K562 (cell line): ENCODE results near the gene CTU1.

ENCODE experiments used
- BACH1 ChIP-seq: fragments of 200-800 bp; sonication (Bioruptor generic); IDR thresholded peaks from 2 replicates; pipeline ENCODE4 v1.6.1; 2016; ENCODE audit warnings: missing genetic modification characterization, missing compliant biosample characterization
- CEBPB ChIP-seq: fragments of 450-650 bp; IDR thresholded peaks from 2 replicates; pipeline ENCODE4 v1.6.1; 2016; ENCODE audit warnings: missing genetic modification characterization, missing compliant biosample characterization
- CHD1 ChIP-seq: fragments of 200-600 bp; sonication (generic); IDR thresholded peaks from one replicate; pipeline ENCODE4 v1.6.1; 2012; ENCODE audit warnings: mild to moderate bottlenecking, moderate library complexity, low read length, inconsistent platforms
- LEF1 ChIP-seq: fragments of 450-650 bp; IDR thresholded peaks from 2 replicates; pipeline ENCODE4 v1.6.1; 2016; ENCODE audit warnings: mild to moderate bottlenecking
- MBD2 ChIP-seq: sonication (generic); IDR thresholded peaks from 2 replicates; pipeline ENCODE4 v1.6.1; 2016; ENCODE audit warnings: low read depth, borderline replicate concordance
- POLR2AphosphoS5 ChIP-seq: IDR thresholded peaks from 2 replicates; pipeline ENCODE4 v1.6.1; 2011; ENCODE audit warnings: mild to moderate bottlenecking, low read depth, low read length, moderate library complexity; ENCODE audit not compliant: control insufficient read depth, insufficient read depth
- POLR3A ChIP-seq: IDR thresholded peaks from 2 replicates; pipeline ENCODE4 v1.6.1; 2011; ENCODE audit warnings: borderline replicate concordance, mild to moderate bottlenecking, moderate library complexity; ENCODE audit not compliant: insufficient read length, insufficient read depth; ENCODE audit errors: extremely low read depth
- RCOR1 ChIP-seq, 2 experiments: IDR thresholded peaks; 2 replicates each; pipeline ENCODE4 v1.6.1; 2012; ENCODE audit warnings: low read depth in 2 of 2, low read length in 2 of 2, borderline replicate concordance in 1 of 2, improper control_type of control experiment in 1 of 2
- SMC3 ChIP-seq: conservative IDR thresholded peaks from 2 replicates; pipeline ENCODE4 v1.6.1; 2011; ENCODE audit warnings: low read depth, low read length, improper control_type of control experiment; ENCODE audit not compliant: insufficient read depth
- WHSC1 ChIP-seq: IDR thresholded peaks from one replicate; pipeline ENCODE4 v1.6.1; 2012; ENCODE audit warnings: low read length, control low read depth, inconsistent platforms
- ZNF174 ChIP-seq: fragments of 250-450 bp; sonication (Bioruptor Pico); IDR thresholded peaks from 2 replicates; pipeline ENCODE4 v1.4.0; 2020; ENCODE audit warnings: mild to moderate bottlenecking
- TF ChIP-seq, protein P1 (sequence below): fragments of 150-350 bp; conservative IDR thresholded peaks from 2 replicates; pipeline ENCODE4 v1.6.1; 2014; ENCODE audit warnings: low read length
- TF ChIP-seq, protein P2 (sequence below): fragments of 250-450 bp; sonication (Bioruptor Pico); IDR thresholded peaks from 2 replicates; pipeline ENCODE4 v1.9.0; 2021; ENCODE audit warnings: mild to moderate bottlenecking

DNA sequence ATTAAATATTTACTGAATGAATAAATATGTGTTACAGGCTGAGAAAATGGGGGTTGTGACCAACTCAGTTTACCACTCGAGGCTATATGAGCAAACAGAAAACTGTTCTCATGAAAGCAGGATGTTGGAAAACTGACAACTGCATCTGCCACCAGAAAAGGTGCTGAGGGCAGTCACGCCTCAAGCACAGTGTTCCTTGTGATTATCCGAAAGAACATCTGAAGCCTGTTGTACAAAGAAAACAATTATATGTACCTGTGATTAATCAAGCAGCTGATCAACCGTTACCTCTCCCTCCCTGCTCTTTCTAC, 37.2 kb downstream of the CTU1 start:
- TF ChIP-seq LEF1 = no peak
- no peak for TF ChIP-seq ZNF174 (CRISPR knock-in tag)
- no peak for TF ChIP-seq CEBPB (tag)
- no peak for TF ChIP-seq SMC3
- TF ChIP-seq, protein P1, sequence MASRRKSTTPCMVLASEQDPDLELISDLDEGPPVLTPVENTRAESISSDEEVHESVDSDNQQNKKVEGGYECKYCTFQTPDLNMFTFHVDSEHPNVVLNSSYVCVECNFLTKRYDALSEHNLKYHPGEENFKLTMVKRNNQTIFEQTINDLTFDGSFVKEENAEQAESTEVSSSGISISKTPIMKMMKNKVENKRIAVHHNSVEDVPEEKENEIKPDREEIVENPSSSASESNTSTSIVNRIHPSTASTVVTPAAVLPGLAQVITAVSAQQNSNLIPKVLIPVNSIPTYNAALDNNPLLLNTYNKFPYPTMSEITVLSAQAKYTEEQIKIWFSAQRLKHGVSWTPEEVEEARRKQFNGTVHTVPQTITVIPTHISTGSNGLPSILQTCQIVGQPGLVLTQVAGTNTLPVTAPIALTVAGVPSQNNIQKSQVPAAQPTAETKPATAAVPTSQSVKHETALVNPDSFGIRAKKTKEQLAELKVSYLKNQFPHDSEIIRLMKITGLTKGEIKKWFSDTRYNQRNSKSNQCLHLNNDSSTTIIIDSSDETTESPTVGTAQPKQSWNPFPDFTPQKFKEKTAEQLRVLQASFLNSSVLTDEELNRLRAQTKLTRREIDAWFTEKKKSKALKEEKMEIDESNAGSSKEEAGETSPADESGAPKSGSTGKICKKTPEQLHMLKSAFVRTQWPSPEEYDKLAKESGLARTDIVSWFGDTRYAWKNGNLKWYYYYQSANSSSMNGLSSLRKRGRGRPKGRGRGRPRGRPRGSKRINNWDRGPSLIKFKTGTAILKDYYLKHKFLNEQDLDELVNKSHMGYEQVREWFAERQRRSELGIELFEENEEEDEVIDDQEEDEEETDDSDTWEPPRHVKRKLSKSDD = no peak
- no peak for TF ChIP-seq RCOR1 (IDR thresholded peaks at IDR 0.05; ENCODE audit: borderline replicate concordance in 1 of 2, low read depth in 2 of 2, low read length in 2 of 2)
- TF ChIP-seq WHSC1 = no peak
- TF ChIP-seq CHD1 = no peak
- no peak for TF ChIP-seq POLR3A
- TF ChIP-seq, protein P2, sequence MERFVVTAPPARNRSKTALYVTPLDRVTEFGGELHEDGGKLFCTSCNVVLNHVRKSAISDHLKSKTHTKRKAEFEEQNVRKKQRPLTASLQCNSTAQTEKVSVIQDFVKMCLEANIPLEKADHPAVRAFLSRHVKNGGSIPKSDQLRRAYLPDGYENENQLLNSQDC (CRISPR knock-in tag) = no peak
- no peak for TF ChIP-seq BACH1 (tag)
- no peak for TF ChIP-seq POLR2AphosphoS5
- no peak for TF ChIP-seq MBD2
